HepG2 (cell line): Measurements from ENCODE around the gene RPTOR. TPM values are rescaled to one million over a fixed set of nuclear protein-coding genes. Genes with fewer than 3 reads are reported as not detected.

Source experiments
- AGO1 ChIP-seq: fragments of 200-400 bp; formaldehyde crosslinking; IDR thresholded peaks from 2 replicates; pipeline ENCODE4 v1.6.1; 2017; ENCODE audit warnings: mild to moderate bottlenecking, low read depth, low read length, moderate library complexity; ENCODE audit not compliant: poor library complexity, severe bottlenecking
- BCL6 ChIP-seq: IDR thresholded peaks from 2 replicates; pipeline ENCODE4 v1.6.1; 2016; ENCODE audit warnings: missing genetic modification reagents, missing compliant biosample characterization
- BRD4 ChIP-seq: sonication (generic); formaldehyde crosslinking; IDR thresholded peaks from 2 replicates; pipeline ENCODE4 v1.4.0; 2020; ENCODE audit warnings: missing genetic modification reagents
- ETV5 ChIP-seq: IDR thresholded peaks from 2 replicates; pipeline ENCODE4 v1.6.1; 2018; ENCODE audit warnings: missing biosample characterization, missing genetic modification reagents, inconsistent platforms, borderline replicate concordance
- GATAD1 ChIP-seq: IDR thresholded peaks from 2 replicates; pipeline ENCODE4 v1.6.1; 2016; ENCODE audit warnings: missing genetic modification reagents, missing compliant biosample characterization
- JDP2 ChIP-seq: sonication (generic); formaldehyde crosslinking; IDR thresholded peaks from 2 replicates; pipeline ENCODE4 v1.8.1; 2022; ENCODE audit warnings: missing genetic modification reagents, borderline replicate concordance
- MAZ ChIP-seq, 2 experiments: sonication (generic) in 1 of 2; formaldehyde crosslinking in 1 of 2; IDR thresholded peaks; 2 replicates each; pipeline versions ENCODE4 v1.5.0 to v1.6.1; 2012 to 2020; ENCODE audit warnings: low read depth in 2 of 2, mild to moderate bottlenecking in 2 of 2, borderline replicate concordance in 1 of 2, improper control_type of control experiment in 1 of 2, low read length in 1 of 2, missing genetic modification reagents in 1 of 2, moderate library complexity in 1 of 2
- MBD4 ChIP-seq: IDR thresholded peaks from 2 replicates; pipeline ENCODE4 v1.6.1; 2012; ENCODE audit warnings: low read length, inconsistent platforms, borderline replicate concordance
- MYC ChIP-seq: sonication (generic); formaldehyde crosslinking; IDR thresholded peaks from 2 replicates; pipeline ENCODE4 v1.9.0; 2021; ENCODE audit warnings: missing genetic modification reagents, borderline replicate concordance
- NFE2L1 ChIP-seq: sonication (generic); formaldehyde crosslinking; IDR thresholded peaks from 2 replicates; pipeline ENCODE4 v1.4.0; 2020; ENCODE audit warnings: missing genetic modification reagents, mild to moderate bottlenecking, borderline replicate concordance
- RAD51 ChIP-seq: fragments of 450-650 bp; IDR thresholded peaks from 2 replicates; pipeline ENCODE4 v1.6.1; 2016; ENCODE audit warnings: borderline replicate concordance
- RXRA ChIP-seq: sonication (generic); formaldehyde crosslinking; IDR thresholded peaks from 2 replicates; pipeline ENCODE4 v1.5.1; 2020; ENCODE audit warnings: missing genetic modification reagents
- SMAD1 ChIP-seq: sonication (generic); formaldehyde crosslinking; IDR thresholded peaks from 2 replicates; pipeline ENCODE4 v1.4.0; 2020; ENCODE audit warnings: missing genetic modification reagents, low read depth, mild to moderate bottlenecking, borderline replicate concordance
- ZMYM2 ChIP-seq: sonication (generic); formaldehyde crosslinking; IDR thresholded peaks from 2 replicates; pipeline ENCODE4 v1.8.0; 2022; ENCODE audit warnings: mild to moderate bottlenecking, missing genetic modification reagents
- ZNF670 ChIP-seq: sonication (generic); formaldehyde crosslinking; IDR thresholded peaks from 2 replicates; pipeline ENCODE4 v1.8.0; 2022; ENCODE audit warnings: mild to moderate bottlenecking, missing genetic modification reagents, borderline replicate concordance
- ZNF768 ChIP-seq: sonication (generic); formaldehyde crosslinking; IDR thresholded peaks from 2 replicates; pipeline ENCODE4 v1.4.0; 2020; ENCODE audit warnings: missing genetic modification reagents
- ZNF841 ChIP-seq: sonication (generic); formaldehyde crosslinking; IDR thresholded peaks from 2 replicates; pipeline ENCODE4 v1.8.1; 2023; ENCODE audit warnings: missing genetic modification reagents, borderline replicate concordance
- ZNF850 ChIP-seq: sonication (generic); formaldehyde crosslinking; conservative IDR thresholded peaks from 2 replicates; pipeline ENCODE4 v1.9.0; 2021; ENCODE audit warnings: mild to moderate bottlenecking, missing genetic modification reagents
- polyA plus RNA-seq, 8 experiments: library from polyadenylated mRNA; depleted of rRNA in 3 of 8; stranded (reverse) in 7 of 8; unstranded in 1 of 8; fragments of >200 nt; fragmentation: Illumina TruSeq in 4 of 8; extraction: Trizol in 4 of 8; gene quantifications; 2 replicates each; pipeline versions ENCODE4 v1.2.1 to v1.2.3, GENCODE V29; 2011 to 2016; ENCODE audit warnings: low read depth in 4 of 8, missing spikeins in 1 of 8, mixed read lengths in 1 of 8; ENCODE audit not compliant: insufficient read depth in 1 of 8
- total RNA-seq, 5 experiments: library from RNA; depleted of rRNA; stranded (reverse); fragments of >200 nt; fragmentation: Illumina TruSeq; extraction: Trizol; gene quantifications; 2 replicates each; pipeline ENCODE4 v1.2.3, GENCODE V29; 2016; ENCODE audit warnings: low read depth in 1 of 5
- TF ChIP-seq, protein P1 (sequence below), 2 experiments: sonication (generic) in 1 of 2; formaldehyde crosslinking in 1 of 2; IDR thresholded peaks; 2 replicates each; pipeline versions ENCODE4 v1.4.0 to v1.6.1; 2016 to 2020; ENCODE audit warnings: borderline replicate concordance in 1 of 2, low read depth in 1 of 2, mild to moderate bottlenecking in 1 of 2, missing genetic modification reagents in 1 of 2
- TF ChIP-seq, protein P2 (sequence below), 2 experiments: fragments of 450-650 bp in 1 of 2; sonication (generic) in 1 of 2; formaldehyde crosslinking; IDR thresholded peaks; 2 replicates each; pipeline versions ENCODE4 v1.5.0 to v1.8.0; 2020 to 2022; ENCODE audit warnings: mild to moderate bottlenecking in 1 of 2, missing genetic modification reagents in 1 of 2
- TF ChIP-seq, protein P3 (sequence below): sonication (generic); formaldehyde crosslinking; IDR thresholded peaks from 2 replicates; pipeline ENCODE4 v1.5.0; 2020; ENCODE audit warnings: missing genetic modification reagents, mild to moderate bottlenecking, borderline replicate concordance
- TF ChIP-seq, protein P4 (sequence below): sonication (generic); formaldehyde crosslinking; conservative IDR thresholded peaks from 2 replicates; pipeline ENCODE4 v1.4.0; 2020; ENCODE audit warnings: missing genetic modification reagents

The RPTOR gene
- total and polyA plus RNA-seq, 2 of the 13 experiments (the other 11 are each of a cell fraction or from before 2014, with no cell fraction given) = 6.6 to 25.3 TPM

DNA sequence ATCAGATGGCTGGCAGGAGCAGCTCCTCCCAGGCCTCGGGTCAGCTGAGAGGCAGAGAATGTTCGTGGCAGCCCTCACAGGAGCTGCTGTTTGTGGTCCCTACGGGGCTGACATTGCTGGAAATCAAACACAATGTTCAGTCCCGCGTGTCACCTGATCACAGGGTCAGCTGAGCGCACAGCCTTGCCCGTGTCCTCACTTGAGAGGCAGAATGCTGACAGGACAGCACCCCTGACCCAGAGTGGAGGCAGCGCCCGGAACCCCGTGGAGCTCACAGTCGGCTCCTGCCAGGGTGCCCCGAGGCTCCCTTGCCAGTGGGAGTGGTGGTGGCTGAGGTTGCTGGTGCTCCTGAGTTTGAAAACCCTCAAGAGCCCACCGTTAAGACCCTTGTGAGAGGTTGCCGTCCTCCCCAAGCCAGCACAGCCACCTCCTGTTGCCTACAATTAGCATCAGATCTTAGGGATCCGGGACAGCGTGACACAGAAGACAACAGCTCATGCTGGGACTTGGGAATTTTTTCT, 443.4 kb downstream of the RPTOR start (continued):
- TF ChIP-seq AGO1 (peak; percentile 15), BRD4 (CRISPR knock-in tag) (no peak), MYC (0 out of 2 replicates have a peak, but pooled peaks have one; percentile 37), GATAD1 (CRISPR knock-in tag) (peak; percentile 82), ZNF670 (CRISPR knock-in tag) (no peak), ZNF850 (CRISPR knock-in tag) (no peak), ZNF768 (CRISPR knock-in tag) (0 out of 2 replicates have a peak, but pooled peaks have one; percentile 46), MAZ (IDR thresholded peaks at IDR 0.05; ENCODE audit: borderline replicate concordance, low read depth, low read length) (no peak), MAZ (CRISPR knock-in tag; IDR thresholded peaks at IDR 0.05; ENCODE audit: low read depth) (no peak), SMAD1 (CRISPR knock-in tag) (no peak), RAD51 (peak; percentile 66), JDP2 (no peak), ZNF841 (no peak), ZMYM2 (CRISPR knock-in tag) (no peak), RXRA (CRISPR knock-in tag) (peak; percentile 67; the same call in 1 of the 2 replicates), BCL6 (CRISPR knock-in tag) (0 out of 2 replicates have a peak, but pooled peaks have one; percentile 7), ETV5 (CRISPR knock-in tag) (no peak; the same call in 1 of the 2 replicates), MBD4 (no peak), NFE2L1 (CRISPR knock-in tag) (no peak)
- TF ChIP-seq, protein P1, sequence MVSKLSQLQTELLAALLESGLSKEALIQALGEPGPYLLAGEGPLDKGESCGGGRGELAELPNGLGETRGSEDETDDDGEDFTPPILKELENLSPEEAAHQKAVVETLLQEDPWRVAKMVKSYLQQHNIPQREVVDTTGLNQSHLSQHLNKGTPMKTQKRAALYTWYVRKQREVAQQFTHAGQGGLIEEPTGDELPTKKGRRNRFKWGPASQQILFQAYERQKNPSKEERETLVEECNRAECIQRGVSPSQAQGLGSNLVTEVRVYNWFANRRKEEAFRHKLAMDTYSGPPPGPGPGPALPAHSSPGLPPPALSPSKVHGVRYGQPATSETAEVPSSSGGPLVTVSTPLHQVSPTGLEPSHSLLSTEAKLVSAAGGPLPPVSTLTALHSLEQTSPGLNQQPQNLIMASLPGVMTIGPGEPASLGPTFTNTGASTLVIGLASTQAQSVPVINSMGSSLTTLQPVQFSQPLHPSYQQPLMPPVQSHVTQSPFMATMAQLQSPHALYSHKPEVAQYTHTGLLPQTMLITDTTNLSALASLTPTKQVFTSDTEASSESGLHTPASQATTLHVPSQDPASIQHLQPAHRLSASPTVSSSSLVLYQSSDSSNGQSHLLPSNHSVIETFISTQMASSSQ (IDR thresholded peaks at IDR 0.05; ENCODE audit: low read depth) = no peak
- TF ChIP-seq, protein P1 (CRISPR knock-in tag; IDR thresholded peaks at IDR 0.05; ENCODE audit: borderline replicate concordance) = no peak
- TF ChIP-seq, protein P2, sequence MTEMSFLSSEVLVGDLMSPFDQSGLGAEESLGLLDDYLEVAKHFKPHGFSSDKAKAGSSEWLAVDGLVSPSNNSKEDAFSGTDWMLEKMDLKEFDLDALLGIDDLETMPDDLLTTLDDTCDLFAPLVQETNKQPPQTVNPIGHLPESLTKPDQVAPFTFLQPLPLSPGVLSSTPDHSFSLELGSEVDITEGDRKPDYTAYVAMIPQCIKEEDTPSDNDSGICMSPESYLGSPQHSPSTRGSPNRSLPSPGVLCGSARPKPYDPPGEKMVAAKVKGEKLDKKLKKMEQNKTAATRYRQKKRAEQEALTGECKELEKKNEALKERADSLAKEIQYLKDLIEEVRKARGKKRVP (CRISPR knock-in tag; IDR thresholded peaks at IDR 0.05) = no peak
- TF ChIP-seq, protein P3, sequence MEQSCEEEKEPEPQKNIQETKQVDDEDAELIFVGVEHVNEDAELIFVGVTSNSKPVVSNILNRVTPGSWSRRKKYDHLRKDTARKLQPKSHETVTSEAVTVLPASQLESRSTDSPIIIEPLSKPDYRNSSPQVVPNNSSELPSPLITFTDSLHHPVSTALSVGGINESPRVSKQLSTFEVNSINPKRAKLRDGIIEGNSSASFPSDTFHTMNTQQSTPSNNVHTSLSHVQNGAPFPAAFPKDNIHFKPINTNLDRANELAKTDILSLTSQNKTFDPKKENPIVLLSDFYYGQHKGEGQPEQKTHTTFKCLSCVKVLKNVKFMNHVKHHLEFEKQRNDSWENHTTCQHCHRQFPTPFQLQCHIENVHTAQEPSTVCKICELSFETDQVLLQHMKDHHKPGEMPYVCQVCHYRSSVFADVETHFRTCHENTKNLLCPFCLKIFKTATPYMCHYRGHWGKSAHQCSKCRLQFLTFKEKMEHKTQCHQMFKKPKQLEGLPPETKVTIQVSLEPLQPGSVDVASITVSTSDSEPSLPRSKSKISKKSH = peak; percentile 94
- TF ChIP-seq, protein P4, sequence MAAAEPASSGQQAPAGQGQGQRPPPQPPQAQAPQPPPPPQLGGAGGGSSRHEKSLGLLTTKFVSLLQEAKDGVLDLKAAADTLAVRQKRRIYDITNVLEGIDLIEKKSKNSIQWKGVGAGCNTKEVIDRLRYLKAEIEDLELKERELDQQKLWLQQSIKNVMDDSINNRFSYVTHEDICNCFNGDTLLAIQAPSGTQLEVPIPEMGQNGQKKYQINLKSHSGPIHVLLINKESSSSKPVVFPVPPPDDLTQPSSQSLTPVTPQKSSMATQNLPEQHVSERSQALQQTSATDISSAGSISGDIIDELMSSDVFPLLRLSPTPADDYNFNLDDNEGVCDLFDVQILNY (CRISPR knock-in tag) = no peak
